ENCODE results near the gene PDLIM5.

- TF ChIP-seq CTCF (IDR thresholded peaks at IDR 0.05) (no peak), POLR2A (IDR thresholded peaks at IDR 0.05) (no peak), EP300 (IDR thresholded peaks at IDR 0.05) (no peak), POLR2AphosphoS5 (IDR thresholded peaks at IDR 0.05) (no peak)
These were observed 246.4 kb downstream of the PDLIM5 start for GRCh38 chr4:94698187-94698586.

Data from suprapubic skin (tissue), 4 donors.